Thyroid gland (tissue), 4 donors: ENCODE results near the gene NSG1.

Experiments
- POLR2A ChIP-seq, 2 donors: fragments of 450-650 bp; IDR thresholded peaks; one replicate each; pipeline ENCODE4 v1.6.1; 2017; ENCODE audit warnings: antibody characterized with exemption in 2 of 2, mild to moderate bottlenecking in 2 of 2, moderate library complexity in 1 of 2
- TF ChIP-seq, protein P1 (sequence below), 6 experiments: fragments of 200-600 bp in 3 of 6; fragments of 450-650 bp in 3 of 6; sonication (generic) in 3 of 6; IDR thresholded peaks; one replicate each; pipeline ENCODE4 v1.5.1; 2016 to 2019; ENCODE audit warnings: antibody characterized with exemption in 6 of 6, mild to moderate bottlenecking in 2 of 6, inconsistent platforms in 1 of 6, moderate library complexity in 1 of 6

DNA sequence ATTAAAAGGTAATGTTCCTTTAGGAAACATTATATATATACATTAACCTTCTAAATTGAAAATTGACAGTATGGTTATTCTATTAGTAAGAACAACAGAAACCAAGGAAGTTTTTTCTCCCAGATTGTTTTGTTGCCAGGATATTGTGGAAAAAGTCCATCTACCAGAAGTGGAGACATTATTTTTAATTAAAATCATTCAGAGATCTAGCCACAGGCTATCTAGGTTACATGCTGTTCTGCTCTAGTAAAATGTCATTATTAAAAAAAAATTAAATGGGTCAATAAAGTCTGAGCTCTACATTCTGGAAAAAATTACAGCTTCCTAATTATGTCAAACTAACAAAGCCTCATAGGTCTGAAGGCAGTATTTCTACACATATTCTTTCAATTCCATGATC, 74.3 kb downstream of the NSG1 start:
- TF ChIP-seq, protein P1, sequence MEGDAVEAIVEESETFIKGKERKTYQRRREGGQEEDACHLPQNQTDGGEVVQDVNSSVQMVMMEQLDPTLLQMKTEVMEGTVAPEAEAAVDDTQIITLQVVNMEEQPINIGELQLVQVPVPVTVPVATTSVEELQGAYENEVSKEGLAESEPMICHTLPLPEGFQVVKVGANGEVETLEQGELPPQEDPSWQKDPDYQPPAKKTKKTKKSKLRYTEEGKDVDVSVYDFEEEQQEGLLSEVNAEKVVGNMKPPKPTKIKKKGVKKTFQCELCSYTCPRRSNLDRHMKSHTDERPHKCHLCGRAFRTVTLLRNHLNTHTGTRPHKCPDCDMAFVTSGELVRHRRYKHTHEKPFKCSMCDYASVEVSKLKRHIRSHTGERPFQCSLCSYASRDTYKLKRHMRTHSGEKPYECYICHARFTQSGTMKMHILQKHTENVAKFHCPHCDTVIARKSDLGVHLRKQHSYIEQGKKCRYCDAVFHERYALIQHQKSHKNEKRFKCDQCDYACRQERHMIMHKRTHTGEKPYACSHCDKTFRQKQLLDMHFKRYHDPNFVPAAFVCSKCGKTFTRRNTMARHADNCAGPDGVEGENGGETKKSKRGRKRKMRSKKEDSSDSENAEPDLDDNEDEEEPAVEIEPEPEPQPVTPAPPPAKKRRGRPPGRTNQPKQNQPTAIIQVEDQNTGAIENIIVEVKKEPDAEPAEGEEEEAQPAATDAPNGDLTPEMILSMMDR (IDR thresholded peaks at IDR 0.05): no peak
- TF ChIP-seq POLR2A (IDR thresholded peaks at IDR 0.05): no peak
